Skeletal muscle satellite cell (primary cell): ENCODE results near the gene PTS.

Experiments
- H3K27me3 ChIP-seq: 2 replicates; pipeline ENCODE4 v1.7.0; 2013; ENCODE audit warnings: low read length; ENCODE audit not compliant: control insufficient read depth, insufficient read depth
- H3K36me3 ChIP-seq: 2 replicates; pipeline ENCODE4 v1.7.0; 2013; ENCODE audit warnings: mild to moderate bottlenecking, control low read depth, low read length; ENCODE audit not compliant: insufficient read depth
- H3K4me1 ChIP-seq: 2 replicates; pipeline ENCODE4 v1.7.0; 2013; ENCODE audit warnings: low read length; ENCODE audit not compliant: control insufficient read depth, insufficient read depth
- H3K4me2 ChIP-seq: 2 replicates; pipeline ENCODE4 v1.7.0; 2013; ENCODE audit warnings: mild to moderate bottlenecking, low read length
- H3K4me3 ChIP-seq: 2 replicates; pipeline ENCODE4 v1.7.0; 2013; ENCODE audit warnings: low read length
- H3K9ac ChIP-seq: 2 replicates; pipeline ENCODE4 v1.7.0; 2013; ENCODE audit warnings: mild to moderate bottlenecking, low read depth, low read length, moderate library complexity
- H3K9me3 ChIP-seq: replicated peaks from 2 replicates; pipeline ENCODE4 v1.7.0; 2013; ENCODE audit warnings: mild to moderate bottlenecking, control low read depth, low read length

PTS gene

GRCh38 chr11:112238041-112238440 lies 11.8 kb downstream of the PTS start:
- H3K9ac ChIP-seq, result no peak overlapping the region
- no peak overlapping the region for H3K4me3 ChIP-seq
- no peak overlapping the region for H3K4me2 ChIP-seq
- peaks cover 54% of the 10 kb centered on the region for H3K36me3 ChIP-seq
- H3K27me3 ChIP-seq, result no peaks in the 10 kb centered on the region
- no peaks in the 10 kb centered on the region for H3K9me3 ChIP-seq
- H3K4me1 ChIP-seq, result no peaks in the 10 kb centered on the region

- H3K36me3 ChIP-seq, result peaks cover 25% of the 10 kb centered on the region
Measured at GRCh38 chr11:112241486-112241885, 15.3 kb downstream of the PTS start.

GRCh38 chr11:112247201-112247600 lies 21.0 kb downstream of the PTS start:
- H3K4me1 ChIP-seq, result no peaks in the 10 kb centered on the region
- no peaks in the 10 kb centered on the region for H3K36me3 ChIP-seq
- no peak overlapping the region for H3K4me3 ChIP-seq
- H3K9ac ChIP-seq, result no peak overlapping the region
- H3K4me2 ChIP-seq, result no peak overlapping the region
- H3K27me3 ChIP-seq, result no peaks in the 10 kb centered on the region
- no peaks in the 10 kb centered on the region for H3K9me3 ChIP-seq

More at GRCh38 chr11:112241486-112241885, 15.3 kb downstream of the PTS start:
- H3K9me3 ChIP-seq, result no peaks in the 10 kb centered on the region
- H3K4me1 ChIP-seq, result no peaks in the 10 kb centered on the region
- no peaks in the 10 kb centered on the region for H3K27me3 ChIP-seq
- no peak overlapping the region for H3K4me3 ChIP-seq
- H3K4me2 ChIP-seq, result no peak overlapping the region
- H3K9ac ChIP-seq, result no peak overlapping the region

GRCh38 chr11:112248201-112248600 lies 22.0 kb downstream of the PTS start:
- Histone ChIP-seq H3K36me3 (no peaks in the 10 kb centered on the region), H3K27me3 (no peaks in the 10 kb centered on the region), H3K9me3 (no peaks in the 10 kb centered on the region), H3K4me3 (no peak overlapping the region), H3K4me1 (no peaks in the 10 kb centered on the region), H3K9ac (no peak overlapping the region), H3K4me2 (no peak overlapping the region)

- Histone ChIP-seq H3K36me3 (no peaks in the 10 kb centered on the region), H3K9me3 (no peaks in the 10 kb centered on the region), H3K4me1 (peaks cover 3% of the 10 kb centered on the region), H3K4me3 (no peak overlapping the region), H3K4me2 (no peak overlapping the region), H3K27me3 (no peaks in the 10 kb centered on the region), H3K9ac (no peak overlapping the region)
Measured at GRCh38 chr11:112249871-112250610, 23.8 kb downstream of the PTS start.

GRCh38 chr11:112253605-112254242 lies 27.5 kb downstream of the PTS start:
- H3K9me3 ChIP-seq, result no peaks in the 10 kb centered on the region
- H3K4me3 ChIP-seq, result no peak overlapping the region
- peaks cover 15% of the 10 kb centered on the region for H3K4me1 ChIP-seq
- H3K9ac ChIP-seq, result no peak overlapping the region
- H3K36me3 ChIP-seq, result no peaks in the 10 kb centered on the region
- H3K4me2 ChIP-seq, result no peak overlapping the region
- H3K27me3 ChIP-seq, result no peaks in the 10 kb centered on the region

- Histone ChIP-seq H3K9ac (peak overlapping the region; percentile 57), H3K4me3 (peak overlapping the region; percentile 13), H3K4me2 (peak overlapping the region; percentile 56), H3K9me3 (no peaks in the 10 kb centered on the region), H3K4me1 (peaks cover 15% of the 10 kb centered on the region), H3K36me3 (no peaks in the 10 kb centered on the region), H3K27me3 (no peaks in the 10 kb centered on the region)
Measured at GRCh38 chr11:112255067-112255720, 29.0 kb downstream of the PTS start.

GRCh38 chr11:112260490-112260889 lies 34.3 kb downstream of the PTS start, which contains the start of gene PLET1:
PLET1 (minus strand) TSS chr11:112260860; CDS start chr11:112260589, 271 bp downstream.
- Histone ChIP-seq H3K36me3 (no peaks in the 10 kb centered on the region), H3K4me3 (no peak within 1 kb of the TSS), H3K9me3 (no peaks in the 10 kb centered on the region), H3K4me1 (peaks cover 7% of the 10 kb centered on the region), H3K9ac (no peak within 1 kb of the TSS), H3K4me2 (no peak within 1 kb of the TSS), H3K27me3 (no peaks in the 10 kb centered on the region)

- Histone ChIP-seq H3K9me3 (no peaks in the 10 kb centered on the region), H3K4me1 (no peaks in the 10 kb centered on the region), H3K4me2 (no peak overlapping the region), H3K4me3 (no peak overlapping the region), H3K27me3 (peaks cover 2% of the 10 kb centered on the region), H3K36me3 (no peaks in the 10 kb centered on the region), H3K9ac (no peak overlapping the region)
Measured at GRCh38 chr11:112265659-112266409, 39.6 kb downstream of the PTS start.

GRCh38 chr11:112266410-112266778 lies 40.2 kb downstream of the PTS start:
- H3K9ac ChIP-seq, result no peak overlapping the region
- no peaks in the 10 kb centered on the region for H3K9me3 ChIP-seq
- H3K4me1 ChIP-seq, result no peaks in the 10 kb centered on the region
- peaks cover 2% of the 10 kb centered on the region for H3K27me3 ChIP-seq
- H3K4me3 ChIP-seq, result no peak overlapping the region
- H3K4me2 ChIP-seq, result no peak overlapping the region
- no peaks in the 10 kb centered on the region for H3K36me3 ChIP-seq

- no peak overlapping the region for H3K9ac ChIP-seq
- H3K4me2 ChIP-seq, result no peak overlapping the region
- peaks cover 2% of the 10 kb centered on the region for H3K27me3 ChIP-seq
- H3K36me3 ChIP-seq, result no peaks in the 10 kb centered on the region
- no peaks in the 10 kb centered on the region for H3K9me3 ChIP-seq
- H3K4me1 ChIP-seq, result no peaks in the 10 kb centered on the region
- H3K4me3 ChIP-seq, result no peak overlapping the region
Measured at GRCh38 chr11:112267188-112267591, 41.0 kb downstream of the PTS start.
